HL-60 (cell line): ENCODE results near the gene MORC1.

Source experiments
- DNase-seq, 2 experiments: peaks; one replicate each; pipeline ENCODE4 v3.0.0-alpha.2; 2010 to 2020; ENCODE audit warnings: low read depth in 1 of 2, low spot score in 1 of 2
- H3K27ac ChIP-seq: fragments of 250-450 bp; sonication (Bioruptor Pico); replicated peaks from 2 replicates; pipeline ENCODE4 v1.5.1; 2020; ENCODE audit warnings: mild to moderate bottlenecking, moderate library complexity
- H3K27me3 ChIP-seq: fragments of 250-450 bp; sonication (Bioruptor Pico); 2 replicates; pipeline ENCODE4 v1.5.1; 2021; ENCODE audit warnings: mild to moderate bottlenecking, moderate library complexity; ENCODE audit not compliant: insufficient read depth, poor library complexity, severe bottlenecking
- H3K4me3 ChIP-seq: replicated peaks from 2 replicates; pipeline ENCODE4 v1.5.1; 2011; ENCODE audit warnings: mild to moderate bottlenecking, control low read depth, low read length; ENCODE audit not compliant: insufficient read depth
- GABPA ChIP-seq: IDR thresholded peaks from 2 replicates; pipeline ENCODE4 v1.6.1; 2012; ENCODE audit warnings: low read depth
- POLR2AphosphoS5 ChIP-seq: IDR thresholded peaks from 2 replicates; pipeline ENCODE4 v1.6.1; 2012; ENCODE audit warnings: low read depth
- REST ChIP-seq: IDR thresholded peaks from 2 replicates; pipeline ENCODE4 v1.6.1; 2012; ENCODE audit warnings: low read depth; ENCODE audit not compliant: insufficient replicate concordance
- SPI1 ChIP-seq: IDR thresholded peaks from 2 replicates; pipeline ENCODE4 v1.6.1; 2012; ENCODE audit warnings: low read depth, mild to moderate bottlenecking, borderline replicate concordance
- TF ChIP-seq, protein P1 (sequence below): IDR thresholded peaks from one replicate; pipeline ENCODE4 v1.5.1; 2011; ENCODE audit warnings: low read length, control low read depth, inconsistent platforms; ENCODE audit not compliant: insufficient read depth

The MORC1 gene

GRCh38 chr3:109122690-109123089, 4.8 kb upstream of the MORC1 start:
- Histone ChIP-seq H3K27me3 (peaks cover 2% of the 10 kb centered on the region), H3K4me3 (no peak overlapping the region), H3K27ac (no peak overlapping the region)
- TF ChIP-seq REST (no peak), SPI1 (no peak), GABPA (no peak), POLR2AphosphoS5 (no peak)
- TF ChIP-seq, protein P1, sequence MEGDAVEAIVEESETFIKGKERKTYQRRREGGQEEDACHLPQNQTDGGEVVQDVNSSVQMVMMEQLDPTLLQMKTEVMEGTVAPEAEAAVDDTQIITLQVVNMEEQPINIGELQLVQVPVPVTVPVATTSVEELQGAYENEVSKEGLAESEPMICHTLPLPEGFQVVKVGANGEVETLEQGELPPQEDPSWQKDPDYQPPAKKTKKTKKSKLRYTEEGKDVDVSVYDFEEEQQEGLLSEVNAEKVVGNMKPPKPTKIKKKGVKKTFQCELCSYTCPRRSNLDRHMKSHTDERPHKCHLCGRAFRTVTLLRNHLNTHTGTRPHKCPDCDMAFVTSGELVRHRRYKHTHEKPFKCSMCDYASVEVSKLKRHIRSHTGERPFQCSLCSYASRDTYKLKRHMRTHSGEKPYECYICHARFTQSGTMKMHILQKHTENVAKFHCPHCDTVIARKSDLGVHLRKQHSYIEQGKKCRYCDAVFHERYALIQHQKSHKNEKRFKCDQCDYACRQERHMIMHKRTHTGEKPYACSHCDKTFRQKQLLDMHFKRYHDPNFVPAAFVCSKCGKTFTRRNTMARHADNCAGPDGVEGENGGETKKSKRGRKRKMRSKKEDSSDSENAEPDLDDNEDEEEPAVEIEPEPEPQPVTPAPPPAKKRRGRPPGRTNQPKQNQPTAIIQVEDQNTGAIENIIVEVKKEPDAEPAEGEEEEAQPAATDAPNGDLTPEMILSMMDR = no peak
- DNase-seq = no peak

DNA sequence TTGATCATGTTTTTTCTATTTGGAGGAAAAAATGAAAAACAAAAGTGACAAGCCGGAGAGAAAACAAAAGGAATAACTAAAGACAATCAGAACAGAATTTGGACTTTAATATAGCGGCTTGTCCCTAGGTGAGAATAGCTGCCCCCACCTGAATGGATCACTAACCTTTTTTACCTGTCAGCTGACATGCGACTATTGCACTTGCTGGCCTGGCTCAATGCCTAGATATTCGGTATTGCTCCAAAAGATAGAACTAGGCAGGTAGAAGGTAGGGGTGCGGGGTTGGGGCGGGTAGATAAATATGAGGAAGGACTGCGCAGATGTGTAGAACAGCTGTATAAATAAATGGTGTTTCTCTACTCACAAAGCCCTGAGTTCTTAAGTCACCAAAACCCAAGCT, 650 bp upstream of the MORC1 start:
- TF ChIP-seq, protein P1 = no peak
- TF ChIP-seq POLR2AphosphoS5 (no peak), GABPA (no peak), SPI1 (no peak), REST (no peak)
- no peak for DNase-seq
- no peak overlapping the region for H3K4me3 ChIP-seq
- H3K27me3 ChIP-seq = peaks cover 2% of the 10 kb centered on the region
- H3K27ac ChIP-seq = no peak overlapping the region

DNA sequence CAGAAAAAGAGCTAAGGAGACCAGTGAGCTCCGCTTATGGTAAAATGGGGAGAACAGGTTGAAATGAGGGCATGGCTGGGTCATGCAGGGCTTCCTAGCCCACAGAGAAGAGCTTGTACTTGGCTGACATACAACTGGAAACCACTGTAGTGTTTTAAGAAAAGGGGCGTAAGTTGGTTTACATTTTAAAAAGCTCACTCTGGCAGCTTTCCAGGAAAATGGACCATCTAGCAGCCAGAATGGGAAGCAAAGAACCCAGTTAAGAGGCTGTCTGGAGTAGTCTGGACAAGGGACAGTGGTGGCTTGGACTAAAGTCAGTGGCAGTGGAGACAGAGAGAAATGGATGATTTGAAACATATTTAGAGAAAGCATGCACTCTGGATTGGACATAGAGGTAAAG, 1.9 kb downstream of the MORC1 start:
- TF ChIP-seq REST (no peak), SPI1 (no peak), POLR2AphosphoS5 (no peak), GABPA (no peak)
- TF ChIP-seq, protein P1 = no peak
- no peak for DNase-seq
- Histone ChIP-seq H3K27me3 (no peaks in the 10 kb centered on the region), H3K4me3 (no peak overlapping the region), H3K27ac (no peak overlapping the region)
